Karpas-422 (cell line): ENCODE data around the gene POSTN. TPM values are rescaled to one million over a fixed set of nuclear protein-coding genes. Genes with fewer than 3 reads are reported as not detected.

Experiments used
- DNase-seq: peaks from one replicate; pipeline ENCODE4 v3.0.0-alpha.2; 2015
- H2AFZ ChIP-seq: fragments of 200-600 bp; sonication (generic); 2 replicates; pipeline ENCODE4 v1.6.1; 2014; ENCODE audit warnings: antibody characterized with exemption, low read length, mixed read lengths
- H3K27ac ChIP-seq: fragments of 200-600 bp; sonication (generic); 2 replicates; pipeline ENCODE4 v1.5.1; 2014; ENCODE audit warnings: mild to moderate bottlenecking, low read length, moderate library complexity
- H3K27me3 ChIP-seq: fragments of 200-600 bp; sonication (generic); 2 replicates; pipeline ENCODE4 v1.6.1; 2014; ENCODE audit warnings: low read length, mixed read lengths
- H3K36me3 ChIP-seq: fragments of 200-600 bp; sonication (generic); 2 replicates; pipeline ENCODE4 v1.6.1; 2014; ENCODE audit warnings: low read length, mixed read lengths; ENCODE audit not compliant: insufficient read depth
- H3K4me1 ChIP-seq: fragments of 200-600 bp; sonication (generic); 2 replicates; pipeline ENCODE4 v1.6.1; 2014; ENCODE audit warnings: mild to moderate bottlenecking, low read length, mixed read lengths
- H3K4me2 ChIP-seq: fragments of 200-600 bp; sonication (generic); 2 replicates; pipeline ENCODE4 v1.6.1; 2014; ENCODE audit warnings: low read length, low read depth, mild to moderate bottlenecking; ENCODE audit not compliant: poor library complexity, severe bottlenecking
- H3K4me3 ChIP-seq: fragments of 200-600 bp; sonication (generic); 2 replicates; pipeline ENCODE4 v1.5.1; 2014; ENCODE audit warnings: mild to moderate bottlenecking, antibody characterized with exemption, low read length, mixed read lengths
- H3K79me2 ChIP-seq: fragments of 200-600 bp; sonication (generic); 2 replicates; pipeline ENCODE4 v1.6.1; 2014; ENCODE audit warnings: mild to moderate bottlenecking, low read length, mixed read lengths
- H3K9ac ChIP-seq: fragments of 200-600 bp; sonication (generic); 2 replicates; pipeline ENCODE4 v1.6.0; 2014; ENCODE audit warnings: low read length
- H3K9me2 ChIP-seq: fragments of 200-600 bp; sonication (generic), shearing (Covaris generic); replicated peaks from 2 replicates; pipeline ENCODE4 v1.6.0; 2014; ENCODE audit warnings: mild to moderate bottlenecking, low read length, moderate library complexity; ENCODE audit not compliant: insufficient read depth
- H3K9me3 ChIP-seq: fragments of 300-700, 200-600 bp; sonication (generic); 2 replicates; pipeline ENCODE4 v1.6.1; 2014; ENCODE audit warnings: low read length, mixed read lengths
- H4K20me1 ChIP-seq: fragments of 200-600 bp; sonication (generic); 2 replicates; pipeline ENCODE4 v1.6.1; 2014; ENCODE audit warnings: mild to moderate bottlenecking, antibody characterized with exemption, low read length, low read depth; ENCODE audit not compliant: insufficient read depth
- total RNA-seq: library from RNA; depleted of rRNA; stranded (reverse); fragments of >200 nt; shearing (Covaris generic); gene quantifications from 2 replicates; pipeline ENCODE4 v1.2.3, GENCODE V29; 2014; ENCODE audit warnings: low replicate concordance

POSTN gene
- total RNA-seq, 1 experiment from 2014 or later: not detected

DNA sequence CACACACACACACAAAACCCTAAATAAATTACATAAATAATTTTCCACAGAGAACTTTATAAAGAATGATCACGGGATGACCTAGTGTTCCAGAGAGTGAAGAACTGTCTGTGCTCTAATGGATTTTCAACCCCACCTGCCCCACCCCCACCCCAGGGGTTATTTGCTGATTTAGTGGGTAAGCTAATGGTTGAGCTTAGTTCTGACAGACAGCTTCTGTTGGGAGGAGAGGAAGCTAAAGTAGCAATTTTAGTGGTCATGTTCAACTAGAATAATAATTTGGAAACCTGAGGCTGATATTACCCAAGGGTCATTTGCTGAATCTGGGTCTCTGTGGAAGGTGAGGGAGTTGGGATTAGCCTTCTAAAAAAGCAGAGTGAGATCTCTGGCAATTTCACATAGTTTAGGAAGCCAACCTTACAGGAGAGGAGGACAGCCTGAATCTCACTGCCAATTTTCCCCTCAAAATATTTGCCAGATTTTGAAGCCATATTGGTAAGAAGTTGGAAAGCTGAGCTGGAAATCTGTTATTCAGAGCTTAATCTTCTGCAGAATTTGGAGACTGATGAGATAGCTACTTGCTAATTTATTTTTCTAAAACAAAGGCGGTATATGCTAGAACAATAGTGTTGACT is 68.7 kb downstream of the POSTN start:
- H4K20me1 ChIP-seq: no peaks in the 10 kb centered on the region
- no peak overlapping the region for H3K4me3 ChIP-seq
- H3K4me1 ChIP-seq: no peaks in the 10 kb centered on the region
- H3K27ac ChIP-seq: no peak overlapping the region
- no peak for DNase-seq
- H3K4me2 ChIP-seq: no peak overlapping the region
- H3K79me2 ChIP-seq: no peaks in the 10 kb centered on the region
- H3K9me2 ChIP-seq: no peaks in the 10 kb centered on the region
- no peak overlapping the region for H2AFZ ChIP-seq
- peaks cover 3% of the 10 kb centered on the region; the same call in 1 of the 2 replicates for H3K9me3 ChIP-seq
- no peak overlapping the region for H3K9ac ChIP-seq
- H3K36me3 ChIP-seq: no peaks in the 10 kb centered on the region
- no peaks in the 10 kb centered on the region; the same call in 1 of the 2 replicates for H3K27me3 ChIP-seq

DNA sequence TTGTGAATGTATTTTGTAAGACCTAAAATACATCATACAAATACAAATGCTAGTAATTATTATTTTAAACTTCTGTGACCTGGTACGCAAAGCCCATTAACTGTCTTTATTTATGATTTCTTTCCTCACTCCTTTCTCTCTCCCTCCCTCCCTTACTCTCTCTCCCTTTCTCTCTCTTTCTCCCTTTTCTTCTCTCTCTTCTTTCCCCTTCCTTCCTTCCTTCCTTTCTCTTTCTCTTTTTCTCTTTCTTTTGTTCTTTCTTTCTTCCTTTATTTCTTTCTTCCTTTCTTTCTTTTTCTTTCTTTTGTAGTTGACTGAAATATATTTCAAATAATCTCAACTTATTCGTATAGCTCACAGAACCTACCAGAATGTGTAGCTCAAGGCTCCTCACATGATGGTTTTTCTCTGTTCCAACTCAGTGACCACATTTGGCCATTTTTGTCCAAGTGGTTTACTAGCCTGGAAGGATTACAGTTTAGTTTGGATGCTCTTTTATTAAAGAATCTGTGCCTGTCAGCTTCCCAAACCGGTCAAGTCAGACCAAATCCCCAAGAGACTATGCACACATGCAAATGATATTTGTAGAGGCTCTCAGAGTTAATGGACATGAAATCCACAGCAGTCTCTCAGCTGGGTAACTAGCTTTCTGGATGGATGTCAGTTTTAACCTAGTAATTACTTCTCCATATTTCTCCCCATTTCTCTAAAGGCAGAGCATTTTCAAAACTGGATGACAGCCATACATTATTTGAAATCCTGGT is 71.7 kb downstream of the POSTN start:
- no peak for DNase-seq
- no peaks in the 10 kb centered on the region; the same call in 1 of the 2 replicates for H3K27me3 ChIP-seq
- no peak overlapping the region for H3K4me2 ChIP-seq
- H4K20me1 ChIP-seq: no peaks in the 10 kb centered on the region
- no peaks in the 10 kb centered on the region for H3K36me3 ChIP-seq
- no peak overlapping the region for H3K4me3 ChIP-seq
- H3K4me1 ChIP-seq: no peaks in the 10 kb centered on the region
- no peak overlapping the region for H3K27ac ChIP-seq
- 0 out of 2 replicates have a peak, but pooled peaks cover 3% of the 10 kb centered on the region for H3K9me3 ChIP-seq
- H3K79me2 ChIP-seq: no peaks in the 10 kb centered on the region
- H2AFZ ChIP-seq: no peak overlapping the region
- H3K9me2 ChIP-seq: no peaks in the 10 kb centered on the region
- H3K9ac ChIP-seq: no peak overlapping the region

DNA sequence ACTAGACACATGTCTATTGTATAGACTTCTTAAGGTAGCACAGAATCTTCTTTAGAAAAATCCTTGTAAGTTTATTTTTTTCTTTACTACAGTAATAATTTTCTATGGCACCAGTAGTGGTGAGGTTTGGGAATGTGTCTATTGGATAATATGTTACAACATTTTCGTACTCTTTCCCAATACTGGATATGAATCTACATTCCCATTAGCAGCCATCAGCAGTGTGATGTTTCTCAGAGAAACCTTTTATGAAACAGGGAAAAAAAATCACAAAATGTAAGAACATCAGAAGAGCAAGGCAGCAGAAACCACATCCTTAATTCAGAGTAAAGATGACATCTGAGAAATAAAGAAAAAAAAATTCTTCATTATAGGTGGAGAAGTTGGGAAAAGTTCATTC is 83.3 kb downstream of the POSTN start:
- Histone ChIP-seq H3K4me3 (no peak overlapping the region), H3K9me3 (no peaks in the 10 kb centered on the region), H3K4me1 (no peaks in the 10 kb centered on the region), H3K36me3 (no peaks in the 10 kb centered on the region), H3K27me3 (no peaks in the 10 kb centered on the region), H3K79me2 (no peaks in the 10 kb centered on the region), H2AFZ (no peak overlapping the region), H3K4me2 (no peak overlapping the region), H3K9me2 (no peaks in the 10 kb centered on the region), H3K9ac (no peak overlapping the region), H3K27ac (no peak overlapping the region), H4K20me1 (no peaks in the 10 kb centered on the region)
- DNase-seq: no peak
